HEK293 (cell line): ENCODE results near the gene SLC25A17.

Experiments used
- BCL11B ChIP-seq: fragments of 450-650 bp; formaldehyde crosslinking; IDR thresholded peaks from 2 replicates; pipeline ENCODE4 v1.5.1; 2016; ENCODE audit warnings: low read depth, missing biosample characterization, missing genetic modification characterization
- EGR2 ChIP-seq: fragments of 450-650 bp; formaldehyde crosslinking; IDR thresholded peaks from 2 replicates; pipeline ENCODE4 v1.5.1; 2016; ENCODE audit warnings: low read depth, missing biosample characterization, missing genetic modification characterization
- FEZF1 ChIP-seq: fragments of 450-650 bp; formaldehyde crosslinking; IDR thresholded peaks from 2 replicates; pipeline ENCODE4 v1.5.1; 2016; ENCODE audit warnings: missing biosample characterization, missing genetic modification characterization
- GLIS1 ChIP-seq: fragments of 450-650 bp; formaldehyde crosslinking; IDR thresholded peaks from 2 replicates; pipeline ENCODE4 v1.5.1; 2016; ENCODE audit warnings: missing biosample characterization, missing genetic modification characterization
- HIC1 ChIP-seq: fragments of 450-650 bp; formaldehyde crosslinking; IDR thresholded peaks from 2 replicates; pipeline ENCODE4 v1.5.1; 2016; ENCODE audit warnings: missing biosample characterization, missing genetic modification characterization
- OSR2 ChIP-seq: fragments of 450-650 bp; formaldehyde crosslinking; IDR thresholded peaks from 2 replicates; pipeline ENCODE4 v1.5.1; 2016; ENCODE audit warnings: missing biosample characterization, missing genetic modification characterization
- OVOL3 ChIP-seq: fragments of 450-650 bp; formaldehyde crosslinking; IDR thresholded peaks from 2 replicates; pipeline ENCODE4 v1.5.1; 2016; ENCODE audit warnings: missing biosample characterization, missing genetic modification characterization
- SP7 ChIP-seq: fragments of 450-650 bp; formaldehyde crosslinking; IDR thresholded peaks from 2 replicates; pipeline ENCODE4 v1.5.1; 2016; ENCODE audit warnings: missing biosample characterization, missing genetic modification characterization
- TCF7L2 ChIP-seq: IDR thresholded peaks from 2 replicates; pipeline ENCODE4 v1.6.1; 2011; ENCODE audit warnings: low read depth, mild to moderate bottlenecking, inconsistent platforms, low read length, moderate library complexity, borderline replicate concordance
- WT1 ChIP-seq: fragments of 450-650 bp; formaldehyde crosslinking; IDR thresholded peaks from 2 replicates; pipeline ENCODE4 v1.5.1; 2016; ENCODE audit warnings: missing biosample characterization, missing genetic modification characterization
- ZBTB21 ChIP-seq: fragments of 450-650 bp; formaldehyde crosslinking; IDR thresholded peaks from 2 replicates; pipeline ENCODE4 v1.5.1; 2017; ENCODE audit warnings: missing biosample characterization, missing genetic modification characterization
- ZBTB7A ChIP-seq: fragments of 450-650 bp; formaldehyde crosslinking; IDR thresholded peaks from 2 replicates; pipeline ENCODE4 v1.5.1; 2016; ENCODE audit warnings: low read depth, missing biosample characterization, missing genetic modification characterization
- ZFHX2 ChIP-seq: fragments of 450-650 bp; formaldehyde crosslinking; conservative IDR thresholded peaks from 2 replicates; pipeline ENCODE4 v1.5.1; 2016; ENCODE audit warnings: missing biosample characterization, missing genetic modification characterization
- ZNF10 ChIP-seq: fragments of 450-650 bp; formaldehyde crosslinking; IDR thresholded peaks from 2 replicates; pipeline ENCODE4 v1.5.1; 2017; ENCODE audit warnings: missing biosample characterization, missing genetic modification characterization
- ZNF174 ChIP-seq: fragments of 450-650 bp; formaldehyde crosslinking; IDR thresholded peaks from 2 replicates; pipeline ENCODE4 v1.5.0; 2017; ENCODE audit warnings: missing biosample characterization, mild to moderate bottlenecking, missing genetic modification characterization
- ZNF324 ChIP-seq: fragments of 450-650 bp; formaldehyde crosslinking; IDR thresholded peaks from 2 replicates; pipeline ENCODE4 v1.5.1; 2016; ENCODE audit warnings: missing biosample characterization, missing genetic modification characterization
- ZNF366 ChIP-seq: fragments of 450-650 bp; formaldehyde crosslinking; conservative IDR thresholded peaks from 2 replicates; pipeline ENCODE4 v1.5.1; 2016; ENCODE audit warnings: missing biosample characterization, missing genetic modification characterization
- ZNF449 ChIP-seq: fragments of 450-650 bp; formaldehyde crosslinking; IDR thresholded peaks from 2 replicates; pipeline ENCODE4 v1.5.1; 2017; ENCODE audit warnings: missing biosample characterization, mild to moderate bottlenecking, missing genetic modification characterization, moderate library complexity
- ZNF488 ChIP-seq: fragments of 450-650 bp; formaldehyde crosslinking; IDR thresholded peaks from 2 replicates; pipeline ENCODE4 v1.5.1; 2016; ENCODE audit warnings: missing biosample characterization, missing genetic modification characterization
- ZNF529 ChIP-seq: fragments of 450-650 bp; formaldehyde crosslinking; IDR thresholded peaks from 2 replicates; pipeline ENCODE4 v1.5.1; 2017; ENCODE audit warnings: missing genetic modification characterization, missing biosample characterization; ENCODE audit not compliant: insufficient replicate concordance
- ZNF629 ChIP-seq: fragments of 450-650 bp; formaldehyde crosslinking; IDR thresholded peaks from 2 replicates; pipeline ENCODE4 v1.5.1; 2017; ENCODE audit warnings: missing biosample characterization, missing genetic modification characterization
- ZNF639 ChIP-seq: fragments of 450-650 bp; formaldehyde crosslinking; IDR thresholded peaks from 2 replicates; pipeline ENCODE4 v1.5.1; 2016; ENCODE audit warnings: missing biosample characterization, missing genetic modification characterization
- ZNF76 ChIP-seq: fragments of 450-650 bp; formaldehyde crosslinking; IDR thresholded peaks from 2 replicates; pipeline ENCODE4; 2016; ENCODE audit warnings: low read depth, missing biosample characterization, missing genetic modification characterization, borderline replicate concordance
- ZNF785 ChIP-seq: fragments of 450-650 bp; formaldehyde crosslinking; IDR thresholded peaks from 2 replicates; pipeline ENCODE4 v1.5.1; 2016; ENCODE audit warnings: missing biosample characterization, missing genetic modification characterization
- ZNF843 ChIP-seq: fragments of 450-650 bp; formaldehyde crosslinking; IDR thresholded peaks from 2 replicates; pipeline ENCODE4 v1.5.1; 2016; ENCODE audit warnings: missing biosample characterization, missing genetic modification characterization
- TF ChIP-seq, protein P1 (sequence below): fragments of 450-650 bp; formaldehyde crosslinking; IDR thresholded peaks from 2 replicates; pipeline ENCODE4 v1.5.1; 2017; ENCODE audit warnings: missing biosample characterization, missing genetic modification characterization
- TF ChIP-seq, protein P2 (sequence below): fragments of 450-650 bp; formaldehyde crosslinking; IDR thresholded peaks from 2 replicates; pipeline ENCODE4 v1.5.1; 2016; ENCODE audit warnings: missing biosample characterization, missing genetic modification characterization

Gene SLC25A17

GRCh38 chr22:40720538-40721256, 98.4 kb downstream of the SLC25A17 start (continued):
- TF ChIP-seq ZNF639 (tag by site-specific recombination) (peak; percentile 43; the same call in 1 of the 2 replicates), ZNF76 (tag by site-specific recombination) (0 out of 2 replicates have a peak, but pooled peaks have one; percentile 26), BCL11B (tag by site-specific recombination) (peak; percentile 51; the same call in 1 of the 2 replicates), EGR2 (tag by site-specific recombination) (peak; percentile 63), OVOL3 (tag by site-specific recombination) (0 out of 2 replicates have a peak, but pooled peaks have one; percentile 49), HIC1 (peak; percentile 89), ZNF10 (tag by site-specific recombination) (0 out of 2 replicates have a peak, but pooled peaks have one; percentile 12), OSR2 (tag by site-specific recombination) (peak; percentile 79), ZNF529 (tag by site-specific recombination) (no peak), ZNF449 (tag by site-specific recombination) (peak; percentile 49; the same call in 1 of the 2 replicates), TCF7L2 (peak; percentile 76; the same call in 1 of the 2 replicates), ZBTB21 (tag by site-specific recombination) (peak; percentile 55; the same call in 1 of the 2 replicates), GLIS1 (tag by site-specific recombination) (peak; percentile 75), ZFHX2 (tag by site-specific recombination) (peak; percentile 71), ZNF785 (tag by site-specific recombination) (0 out of 2 replicates have a peak, but pooled peaks have one; percentile 55), ZNF629 (tag by site-specific recombination) (peak; percentile 85), ZNF488 (tag by site-specific recombination) (no peak), ZNF366 (tag by site-specific recombination) (0 out of 2 replicates have a peak, but pooled peaks have one; percentile 45), ZBTB7A (tag by site-specific recombination) (no peak), ZNF324 (tag by site-specific recombination) (peak; percentile 81; the same call in 1 of the 2 replicates), SP7 (peak; percentile 99), WT1 (tag by site-specific recombination) (peak; percentile 89), ZNF843 (tag by site-specific recombination) (peak; percentile 72), ZNF174 (tag by site-specific recombination) (no peak), FEZF1 (tag by site-specific recombination) (peak; percentile 58; the same call in 1 of the 2 replicates)
- TF ChIP-seq, protein P1, sequence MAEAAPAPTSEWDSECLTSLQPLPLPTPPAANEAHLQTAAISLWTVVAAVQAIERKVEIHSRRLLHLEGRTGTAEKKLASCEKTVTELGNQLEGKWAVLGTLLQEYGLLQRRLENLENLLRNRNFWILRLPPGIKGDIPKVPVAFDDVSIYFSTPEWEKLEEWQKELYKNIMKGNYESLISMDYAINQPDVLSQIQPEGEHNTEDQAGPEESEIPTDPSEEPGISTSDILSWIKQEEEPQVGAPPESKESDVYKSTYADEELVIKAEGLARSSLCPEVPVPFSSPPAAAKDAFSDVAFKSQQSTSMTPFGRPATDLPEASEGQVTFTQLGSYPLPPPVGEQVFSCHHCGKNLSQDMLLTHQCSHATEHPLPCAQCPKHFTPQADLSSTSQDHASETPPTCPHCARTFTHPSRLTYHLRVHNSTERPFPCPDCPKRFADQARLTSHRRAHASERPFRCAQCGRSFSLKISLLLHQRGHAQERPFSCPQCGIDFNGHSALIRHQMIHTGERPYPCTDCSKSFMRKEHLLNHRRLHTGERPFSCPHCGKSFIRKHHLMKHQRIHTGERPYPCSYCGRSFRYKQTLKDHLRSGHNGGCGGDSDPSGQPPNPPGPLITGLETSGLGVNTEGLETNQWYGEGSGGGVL (tag by site-specific recombination), result peak; percentile 62; the same call in 1 of the 2 replicates
- TF ChIP-seq, protein P2, sequence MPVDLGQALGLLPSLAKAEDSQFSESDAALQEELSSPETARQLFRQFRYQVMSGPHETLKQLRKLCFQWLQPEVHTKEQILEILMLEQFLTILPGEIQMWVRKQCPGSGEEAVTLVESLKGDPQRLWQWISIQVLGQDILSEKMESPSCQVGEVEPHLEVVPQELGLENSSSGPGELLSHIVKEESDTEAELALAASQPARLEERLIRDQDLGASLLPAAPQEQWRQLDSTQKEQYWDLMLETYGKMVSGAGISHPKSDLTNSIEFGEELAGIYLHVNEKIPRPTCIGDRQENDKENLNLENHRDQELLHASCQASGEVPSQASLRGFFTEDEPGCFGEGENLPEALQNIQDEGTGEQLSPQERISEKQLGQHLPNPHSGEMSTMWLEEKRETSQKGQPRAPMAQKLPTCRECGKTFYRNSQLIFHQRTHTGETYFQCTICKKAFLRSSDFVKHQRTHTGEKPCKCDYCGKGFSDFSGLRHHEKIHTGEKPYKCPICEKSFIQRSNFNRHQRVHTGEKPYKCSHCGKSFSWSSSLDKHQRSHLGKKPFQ, result 0 out of 2 replicates have a peak, but pooled peaks have one; percentile 28
